K562 (cell line): ENCODE results near the gene UBASH3A. TPM values are rescaled to one million over a fixed set of nuclear protein-coding genes. Genes with fewer than 3 reads are reported as not detected.

Experiments used
- ATAC-seq: fragments of 200-7000 bp; cut with Tn5 transposase; 3 replicates; pipeline ENCODE4 v1.9.1; 2020; ENCODE audit warnings: moderate library complexity
- BruUV-seq: library from RNA; stranded (reverse); fragments of 400-500 nt; replicated peaks from 2 replicates; lab custom pipeline; 2021; lab: Mats Ljungman, UMichigan
- CTCF ChIA-PET: fragments of 300-600 bp; formaldehyde crosslinking; extraction: SDS; loops from one replicate; lab custom pipeline; 2021; ENCODE audit warnings: low intra/inter-chr PET ratio; lab: Yijun Ruan, JAX
- POLR2A ChIA-PET: fragments of 300-600, 350-650 bp; sonication (Branson Sonifier 250); formaldehyde crosslinking; extraction: SDS; loops from one replicate; lab custom pipeline; 2021; ENCODE audit warnings: antibody characterized with exemption, inconsistent platforms; lab: Yijun Ruan, JAX
- DNase-seq, 4 experiments: peaks; one replicate each; pipeline versions ENCODE4 v3.0.0 to v3.0.0-alpha.2; 2011 to 2018; ENCODE audit warnings: low spot score in 3 of 4, mixed read lengths in 3 of 4; ENCODE audit errors: extremely low read depth in 1 of 4
- FAIRE-seq: peaks from 2 replicates; lab custom pipeline; 2011; peaks lifted over from hg19 to GRCh38; lab: Jason Lieb, UNC
- H2AFZ ChIP-seq: 2 replicates; pipeline ENCODE4 v1.6.0; 2011; ENCODE audit warnings: low read depth, low read length, control low read depth, inconsistent platforms
- H3K27ac ChIP-seq: fragments of 200-600 bp; 3 replicates; pipeline ENCODE4 v1.8.0; 2011; ENCODE audit warnings: low read depth, mild to moderate bottlenecking, control low read depth, inconsistent platforms, low read length, moderate library complexity, mixed read lengths; ENCODE audit errors: extremely low read depth
- H3K27me3 ChIP-seq, 2 experiments: fragments of 300-600 bp in 1 of 2; 2 replicates in 1 of 2; 3 replicates in 1 of 2; pipeline versions ENCODE4 v1.6.0 to v1.8.0; 2011; ENCODE audit warnings: inconsistent platforms in 2 of 2, low read length in 2 of 2, mild to moderate bottlenecking in 1 of 2, mixed read lengths in 1 of 2, moderate library complexity in 1 of 2; ENCODE audit not compliant: control insufficient read depth in 2 of 2, insufficient read depth in 2 of 2
- H3K36me3 ChIP-seq: fragments of 300-600 bp; 3 replicates; pipeline ENCODE4 v1.8.0; 2011; ENCODE audit warnings: mild to moderate bottlenecking, low read length, inconsistent platforms; ENCODE audit not compliant: control insufficient read depth, insufficient read depth
- H3K4me1 ChIP-seq, 2 experiments: fragments of 200-600 bp in 1 of 2; replicated peaks in 1 of 2; 2 replicates in 1 of 2; 3 replicates in 1 of 2; pipeline versions ENCODE4 v1.5.1 to v1.8.0; 2011; ENCODE audit warnings: inconsistent platforms in 2 of 2, low read length in 2 of 2, mild to moderate bottlenecking in 1 of 2, mixed read lengths in 1 of 2, moderate library complexity in 1 of 2; ENCODE audit not compliant: control insufficient read depth in 2 of 2, insufficient read depth in 2 of 2
- H3K4me2 ChIP-seq: 2 replicates; pipeline ENCODE4 v1.6.1; 2011; ENCODE audit warnings: low read length, control low read depth, inconsistent platforms, mixed read lengths; ENCODE audit not compliant: insufficient read depth
- H3K4me3 ChIP-seq: fragments of 200-600 bp; sonication (generic), shearing (Covaris generic); 2 replicates; pipeline ENCODE4 v1.5.1; 2016; ENCODE audit warnings: control low read depth, inconsistent platforms
- H3K79me2 ChIP-seq: fragments of 200-600 bp; 3 replicates; pipeline ENCODE4 v1.8.0; 2011; ENCODE audit warnings: low read length, inconsistent platforms; ENCODE audit not compliant: control insufficient read depth, insufficient read depth
- H3K9ac ChIP-seq, 2 experiments: 2 replicates each; pipeline versions ENCODE4 v1.6.0 to v1.6.1; 2011; ENCODE audit warnings: low read depth in 2 of 2, low read length in 2 of 2, control low read depth in 1 of 2, inconsistent platforms in 1 of 2, mild to moderate bottlenecking in 1 of 2, mixed read lengths in 1 of 2; ENCODE audit not compliant: insufficient read depth in 1 of 2
- H3K9me1 ChIP-seq: one replicate; pipeline ENCODE4 v1.6.0; 2011; ENCODE audit warnings: inconsistent platforms, mild to moderate bottlenecking, low read length, moderate library complexity; ENCODE audit not compliant: control insufficient read depth, insufficient read depth
- H3K9me3 ChIP-seq: replicated peaks from 2 replicates; pipeline ENCODE4 v1.5.1; 2011; ENCODE audit warnings: low read depth, low read length, inconsistent platforms; ENCODE audit not compliant: control insufficient read depth, insufficient read depth
- H4K20me1 ChIP-seq: replicated peaks from 2 replicates; pipeline ENCODE4 v1.6.1; 2011; ENCODE audit warnings: low read length, inconsistent platforms, mixed read lengths; ENCODE audit not compliant: control insufficient read depth, insufficient read depth
- ETV1 ChIP-seq: fragments of 450-650 bp; conservative IDR thresholded peaks from 2 replicates; pipeline ENCODE4 v1.6.1; 2016; ENCODE audit warnings: missing genetic modification characterization, control low read depth, low read depth, missing compliant biosample characterization
- GABPA ChIP-seq: fragments of 200-800 bp; sonication (Bioruptor generic); conservative IDR thresholded peaks from 2 replicates; pipeline ENCODE4 v1.6.1; 2016; ENCODE audit warnings: low read depth, missing genetic modification characterization, missing compliant biosample characterization
- MAFK ChIP-seq: IDR thresholded peaks from 2 replicates; pipeline ENCODE4 v1.6.1; 2011; ENCODE audit warnings: low read length, improper control_type of control experiment
- NCOR1 ChIP-seq: fragments of 450-650 bp; IDR thresholded peaks from 2 replicates; pipeline ENCODE4 v1.6.1; 2016; ENCODE audit warnings: mild to moderate bottlenecking, moderate library complexity
- NFIC ChIP-seq: fragments of 450-650 bp; IDR thresholded peaks from 2 replicates; pipeline ENCODE4 v1.6.1; 2017; ENCODE audit warnings: mild to moderate bottlenecking, inconsistent platforms
- NFIX ChIP-seq: fragments of 250-450 bp; sonication (Bioruptor Pico); IDR thresholded peaks from 2 replicates; pipeline ENCODE4 v1.4.0; 2020; ENCODE audit warnings: low read depth, mild to moderate bottlenecking, moderate library complexity
- ZBTB33 ChIP-seq: sonication (generic); formaldehyde crosslinking; IDR thresholded peaks from 2 replicates; pipeline ENCODE4 v1.8.1; 2023; ENCODE audit warnings: mild to moderate bottlenecking, missing genetic modification reagents
- ZNF407 ChIP-seq: fragments of 450-650 bp; IDR thresholded peaks from 2 replicates; pipeline ENCODE4 v1.6.1; 2016; ENCODE audit warnings: low read depth
- ZNF655 ChIP-seq: fragments of 250-450 bp; sonication (Bioruptor Pico); IDR thresholded peaks from 2 replicates; pipeline ENCODE4 v1.5.0; 2021
- WGBS: fragments of 100-300 bp; shearing (Covaris generic); methylation state at CpG from one replicate; pipeline ENCODE4 v1.1.6; 2016; ENCODE audit warnings: low coverage, mixed read lengths; ENCODE audit not compliant: insufficient coverage; ENCODE audit errors: missing lambda C conversion rate; 5-methylcytosine and 5-hydroxymethylcytosine counted together
- in situ Hi-C: fragments of 300-500 bp; cut with MboI; formaldehyde crosslinking; loops from 4 replicates; pipeline ENCODE4 v1.15.0; 2018; ENCODE audit warnings: inconsistent platforms, mixed read lengths
- intact Hi-C: fragments of 100-400 bp; cut with micrococcal nuclease; formaldehyde crosslinking; loops from 2 replicates; pipeline ENCODE4 v1.14.2; 2022
- polyA plus RNA-seq, 8 experiments: library from polyadenylated mRNA; depleted of rRNA in 4 of 8; stranded (reverse) in 5 of 8; unstranded in 3 of 8; fragments of >200 nt; fragmentation: Nextera tagmentation in 2 of 8; fragmentation: Illumina TruSeq in 1 of 8; extraction: Ambion mirVana in 2 of 8; extraction: Trizol in 1 of 8; gene quantifications; 2 replicates each; pipeline versions ENCODE4 v1.2.1 to v1.2.3, GENCODE V29; 2011 to 2014; ENCODE audit warnings: inconsistent platforms in 1 of 8, missing spikeins in 1 of 8
- total RNA-seq, 7 experiments: library from RNA; depleted of rRNA in 6 of 7; stranded (reverse); fragments of >200 nt in 6 of 7; fragmentation: Illumina TruSeq in 2 of 7; extraction: Trizol in 2 of 7; gene quantifications; 2 replicates each; pipeline versions ENCODE4 v1.2.1 to v1.2.3, GENCODE V29; 2011 to 2021; ENCODE audit warnings: low replicate concordance in 1 of 7

UBASH3A gene
- total and polyA plus RNA-seq, 9 of the 15 experiments (the other 6 are each of a cell fraction or from before 2014, with no cell fraction given) = 0.23 to 1.8 (median 1.1) TPM

- ChIA-PET CTCF (interaction anchor here (0.6 to 1.6 kb wide), 3 partner anchors 104 to 389 kb away, joined by 3 to 4 read pairs (median 3); no protein-coding TSS in a partner anchor), POLR2A (interaction anchor here (0.8 to 0.9 kb wide), 2 partner anchors 23 to 104 kb away, joined by 3 read pairs; no protein-coding TSS in a partner anchor)
- Histone ChIP-seq H3K27me3 (peaks cover 3 to 34% of the 10 kb centered on the region in 2 experiments; a peak in 3 of 5 replicates), H3K27ac (no peak overlapping the region), H3K79me2 (no peaks in the 10 kb centered on the region), H3K4me1 (peaks cover 0 to 5% of the 10 kb centered on the region in 2 experiments; a peak in 1 of 5 replicates), H4K20me1 (peaks cover 3% of the 10 kb centered on the region; the same call in 1 of the 2 replicates), H3K9me3 (no peaks in the 10 kb centered on the region), H3K4me3 (no peak overlapping the region), H3K4me2 (no peak overlapping the region), H3K9ac (no peak overlapping the region), H2AFZ (no peak overlapping the region), H3K36me3 (no peaks in the 10 kb centered on the region), H3K9me1 (no peaks in the 10 kb centered on the region)
- ATAC-seq (no peak), DNase-seq (no peak), FAIRE-seq (no peak)
- in situ Hi-C loops = loop anchor here (5.0 to 10.0 kb wide), 3 partner anchors 67 to 287 kb away; partner anchors contain the start of gene TFF3
- 36% methylated on average over 10 of the region's 10 CpGs for WGBS
- intact Hi-C loops = no loop called here
- no TSS peak for BruUV-seq
- no peak for TF ChIP-seq ZNF407
- TF ChIP-seq NFIC = peak; percentile 87
- no peak for TF ChIP-seq MAFK
- TF ChIP-seq NFIX (CRISPR knock-in tag) = peak; percentile 71
- no peak for TF ChIP-seq ZBTB33 (CRISPR knock-in tag)
- no peak for TF ChIP-seq ZNF655 (CRISPR knock-in tag)
- TF ChIP-seq NCOR1 = no peak
- no peak for TF ChIP-seq GABPA (tag)
- no peak for TF ChIP-seq ETV1
Observed at GRCh38 chr21:42444745-42445059, 41.0 kb downstream of the UBASH3A start.
